Measurements from ENCODE around the gene NFIC. TPM values are rescaled to one million over a fixed set of nuclear protein-coding genes. Genes with fewer than 3 reads are reported as not detected.

The NFIC gene
- total RNA-seq, 4 donors from 2014 or later, result 76.2 to 183 (median 132) TPM

GRCh38 chr19:3343619-3344502 lies 22.5 kb upstream of the NFIC start:
- Histone ChIP-seq H3K27ac (peak overlapping the region; percentile 70 to 81 (median 70)), H3K4me1 (peaks cover 42 to 52% of the 10 kb centered on the region in 2 donors), H3K27me3 (no peaks in the 10 kb centered on the region), H3K36me3 (no peaks in the 10 kb centered on the region), H3K4me3 (replicated peaks in 1 of 3) (no peak overlapping the region), H3K9me3 (no peaks in the 10 kb centered on the region)
- DNase-seq, result peak; percentile 69 to 71
- WGBS, 2 donors, result 38 to 45% methylated on average over 15 to 20 of the region's 26 CpGs
- no peak for TF ChIP-seq POLR2A (IDR thresholded peaks at IDR 0.05)
- intact Hi-C loops (cut with DNase I), result no loop called here

DNA sequence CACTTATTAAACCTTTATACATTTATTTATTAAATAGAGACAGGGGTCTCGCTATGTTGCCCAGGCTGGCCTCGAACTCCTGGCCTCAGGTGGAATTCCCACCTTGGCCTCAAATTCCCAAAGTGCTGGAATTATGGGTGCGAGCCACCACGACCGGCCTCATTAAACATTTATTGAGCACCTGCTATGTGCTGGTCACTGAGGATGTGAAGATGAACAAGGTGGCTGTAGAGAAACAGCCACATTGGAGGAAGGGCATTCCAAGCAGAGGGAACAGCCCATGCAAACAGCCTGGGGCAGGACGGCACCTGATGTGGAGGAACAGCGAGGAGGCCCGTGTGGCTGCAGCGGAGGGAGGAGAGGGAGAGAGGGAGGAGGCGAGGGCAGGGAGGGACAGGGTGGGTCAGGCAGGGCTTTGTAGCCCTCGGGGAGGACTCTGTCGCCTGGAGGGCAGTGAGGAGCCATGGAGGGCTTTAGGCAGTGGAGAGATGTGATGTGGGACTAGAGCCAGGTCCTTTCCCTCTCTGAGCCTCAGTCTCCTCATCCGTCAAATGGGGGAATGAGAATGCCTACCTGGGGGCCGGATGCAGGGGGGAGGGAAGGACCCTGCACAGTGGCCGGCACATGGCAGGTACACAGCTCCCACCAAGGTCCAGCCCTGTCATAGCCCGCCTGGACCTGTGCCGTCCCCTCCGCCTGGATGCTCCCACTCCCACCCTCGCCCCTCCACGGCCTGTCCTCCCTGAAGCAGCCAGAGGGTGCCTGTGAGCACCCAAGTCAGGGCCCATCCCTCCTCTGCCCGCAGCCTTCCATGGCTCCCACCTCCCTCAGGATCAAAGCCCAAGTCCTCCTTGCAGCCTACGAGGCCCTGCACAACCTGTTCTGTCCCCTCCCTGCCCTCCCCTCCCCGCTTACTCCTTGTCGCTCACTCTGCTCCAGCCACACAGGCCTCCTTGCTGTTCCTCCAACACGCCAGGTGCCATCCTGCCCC lies 21.5 kb upstream of the NFIC start:
- Histone ChIP-seq H3K27me3 (no peaks in the 10 kb centered on the region), H3K27ac (peak overlapping the region in 2 of 3 donors; percentile 70 to 81), H3K36me3 (no peaks in the 10 kb centered on the region), H3K4me3 (replicated peaks in 1 of 3) (no peak overlapping the region), H3K9me3 (no peaks in the 10 kb centered on the region), H3K4me1 (peaks cover 40 to 50% of the 10 kb centered on the region in 2 donors)
- intact Hi-C loops (cut with DNase I), result no loop called here
- WGBS, 2 donors, result 93 to 95% methylated on average over 25 of the region's 25 CpGs
- TF ChIP-seq CTCF (IDR thresholded peaks at IDR 0.05) (no peak), POLR2A (IDR thresholded peaks at IDR 0.05) (no peak)
- DNase-seq, result no peak

GRCh38 chr19:3345850-3346460 lies 20.4 kb upstream of the NFIC start:
- TF ChIP-seq CTCF (IDR thresholded peaks at IDR 0.05) (no peak), POLR2A (IDR thresholded peaks at IDR 0.05) (no peak)
- Histone ChIP-seq H3K9me3 (no peaks in the 10 kb centered on the region), H3K27me3 (no peaks in the 10 kb centered on the region), H3K4me3 (replicated peaks in 1 of 3) (no peak overlapping the region), H3K27ac (peak overlapping the region; percentile 79 to 93 (median 81)), H3K4me1 (peaks cover 34 to 49% of the 10 kb centered on the region in 2 donors), H3K36me3 (no peaks in the 10 kb centered on the region)
- DNase-seq, result no peak
- intact Hi-C loops (cut with DNase I), result no loop called here
- WGBS, 2 donors, result 49 to 79% methylated on average over 13 to 15 of the region's 15 CpGs

DNA sequence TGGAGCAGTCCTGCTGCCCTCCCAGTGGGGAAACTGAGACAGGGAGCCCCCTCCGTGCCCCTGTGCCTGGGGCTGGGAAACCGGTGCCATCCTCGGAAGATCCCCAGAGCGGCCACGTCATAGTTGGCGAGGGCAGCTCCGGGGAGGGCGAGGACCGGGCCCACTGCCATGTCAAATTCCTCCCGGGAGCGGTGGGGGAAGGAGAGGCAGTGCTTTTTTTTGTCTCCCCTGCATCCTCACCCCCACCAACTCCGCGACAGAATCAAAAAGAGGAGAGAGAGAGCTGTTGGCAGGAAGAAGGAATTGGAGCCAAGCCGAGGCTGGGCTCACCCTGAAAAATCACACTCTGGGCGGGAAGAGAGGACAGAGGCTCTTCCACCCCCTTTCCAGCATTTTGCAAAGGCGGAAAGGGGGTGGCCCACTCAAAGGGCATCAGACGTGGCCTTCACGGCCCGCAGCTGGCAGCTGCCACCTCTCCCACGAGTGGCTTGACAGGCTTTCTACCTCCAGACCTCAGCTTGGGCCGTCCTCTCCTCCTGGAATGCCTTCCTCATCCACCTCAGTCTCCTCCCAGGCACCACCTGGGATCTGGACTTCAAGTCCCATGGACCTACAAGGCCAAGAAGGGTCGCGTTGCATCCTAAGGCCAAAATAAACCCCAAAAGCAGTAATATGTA lies 19.6 kb upstream of the NFIC start:
- H3K4me1 ChIP-seq, result peaks cover 29 to 48% of the 10 kb centered on the region in 2 donors

More for the DNA sequence above, 19.6 kb upstream of the NFIC start:
- no peak for TF ChIP-seq CTCF (IDR thresholded peaks at IDR 0.05)
- peak in 1 of 2 donors; percentile 58 for TF ChIP-seq POLR2A (IDR thresholded peaks at IDR 0.05)
- 11 to 13% methylated on average over 10 to 15 of the region's 23 CpGs for WGBS, 2 donors
- Histone ChIP-seq H3K4me3 (replicated peaks in 1 of 3) (no peak overlapping the region), H3K27me3 (no peaks in the 10 kb centered on the region), H3K27ac (peak overlapping the region; percentile 79 to 93 (median 81)), H3K9me3 (no peaks in the 10 kb centered on the region), H3K36me3 (no peaks in the 10 kb centered on the region)
- peak; percentile 92 for DNase-seq
- intact Hi-C loops (cut with DNase I), result no loop called here
